Jurkat, Clone E6-1 (cell line): Measurements from ENCODE around the gene CLCN7.

Experiments
- DNase-seq: peaks from one replicate; pipeline ENCODE4 v3.0.0-alpha.2; 2011; ENCODE audit warnings: low read depth, low spot score
- H3K4me3 ChIP-seq: 2 replicates; pipeline ENCODE4 v1.5.1; 2011; ENCODE audit warnings: mild to moderate bottlenecking, low read length, control low read depth, moderate library complexity

CLCN7 gene

GRCh38 chr16:1438229-1439057 is 36.4 kb downstream of the CLCN7 start:
- DNase-seq, result no peak
- no peak overlapping the region for H3K4me3 ChIP-seq

GRCh38 chr16:1437606-1438005 is 37.2 kb downstream of the CLCN7 start:
- H3K4me3 ChIP-seq, result no peak overlapping the region
- DNase-seq, result no peak

- H3K4me3 ChIP-seq, result no peak overlapping the region
- DNase-seq, result no peak
Measured at GRCh38 chr16:1436731-1437355, 38.0 kb downstream of the CLCN7 start.

- no peak overlapping the region for H3K4me3 ChIP-seq
- no peak for DNase-seq
Measured at GRCh38 chr16:1435921-1436697, 38.7 kb downstream of the CLCN7 start.

- H3K4me3 ChIP-seq, result no peak overlapping the region
- no peak for DNase-seq
Measured at GRCh38 chr16:1434644-1435592, 39.9 kb downstream of the CLCN7 start.

GRCh38 chr16:1433756-1434155 is 41.1 kb downstream of the CLCN7 start:
- H3K4me3 ChIP-seq, result no peak overlapping the region

GRCh38 chr16:1433263-1433560 is 41.6 kb downstream of the CLCN7 start:
- no peak for DNase-seq
- H3K4me3 ChIP-seq, result no peak overlapping the region

More at GRCh38 chr16:1433756-1434155, 41.1 kb downstream of the CLCN7 start:
- no peak for DNase-seq

GRCh38 chr16:1432388-1433262 is 42.2 kb downstream of the CLCN7 start:
- H3K4me3 ChIP-seq, result no peak overlapping the region
- DNase-seq, result no peak

GRCh38 chr16:1431497-1432270 is 43.1 kb downstream of the CLCN7 start:
- no peak for DNase-seq
- no peak overlapping the region for H3K4me3 ChIP-seq

GRCh38 chr16:1430759-1431496 is 43.9 kb downstream of the CLCN7 start, which contains the start of gene PERCC1:
Gene PERCC1 (plus strand): TSS chr16:1431078. CDS start chr16:1432594, 1,516 bp downstream.
- no peak within 1 kb of the TSS for H3K4me3 ChIP-seq
- no peak for DNase-seq

GRCh38 chr16:1430214-1430758 is 44.5 kb downstream of the CLCN7 start:
- no peak for DNase-seq
- H3K4me3 ChIP-seq, result no peak overlapping the region

GRCh38 chr16:1429631-1430030 is 45.2 kb downstream of the CLCN7 start:
- no peak for DNase-seq
- H3K4me3 ChIP-seq, result no peak overlapping the region

- no peak overlapping the region for H3K4me3 ChIP-seq
- no peak for DNase-seq
Measured at GRCh38 chr16:1429012-1429411, 45.8 kb downstream of the CLCN7 start.

GRCh38 chr16:1428511-1428910 is 46.3 kb downstream of the CLCN7 start:
- DNase-seq, result no peak
- H3K4me3 ChIP-seq, result no peak overlapping the region

- no peak overlapping the region for H3K4me3 ChIP-seq
- DNase-seq, result no peak
Measured at GRCh38 chr16:1427473-1428461, 47.1 kb downstream of the CLCN7 start.
